G401 (cell line): Measurements from ENCODE around the gene MPP2. TPM values are rescaled to one million over a fixed set of nuclear protein-coding genes. Genes with fewer than 3 reads are reported as not detected.
"Not testable (repeated sequence)": the region's sequence is repeated elsewhere in the genome, so short reads cannot be mapped to it uniquely, and the experiment has no call there.

ENCODE experiments used
- DNase-seq: peaks from one replicate; pipeline ENCODE4 v3.0.0-alpha.2; 2015; ENCODE audit warnings: low spot score
- in situ Hi-C: cut with HindIII; loops from 2 replicates; pipeline ENCODE4 v1.10.0; 2016; ENCODE audit warnings: low sequenced_read_pairs, mixed read lengths
- total RNA-seq: library from RNA; depleted of rRNA; stranded (reverse); fragments of >200 nt; shearing (Covaris generic); gene quantifications from 2 replicates; pipeline ENCODE4 v1.2.3, GENCODE V29; 2014; rRNA removed

MPP2 gene, protein sequence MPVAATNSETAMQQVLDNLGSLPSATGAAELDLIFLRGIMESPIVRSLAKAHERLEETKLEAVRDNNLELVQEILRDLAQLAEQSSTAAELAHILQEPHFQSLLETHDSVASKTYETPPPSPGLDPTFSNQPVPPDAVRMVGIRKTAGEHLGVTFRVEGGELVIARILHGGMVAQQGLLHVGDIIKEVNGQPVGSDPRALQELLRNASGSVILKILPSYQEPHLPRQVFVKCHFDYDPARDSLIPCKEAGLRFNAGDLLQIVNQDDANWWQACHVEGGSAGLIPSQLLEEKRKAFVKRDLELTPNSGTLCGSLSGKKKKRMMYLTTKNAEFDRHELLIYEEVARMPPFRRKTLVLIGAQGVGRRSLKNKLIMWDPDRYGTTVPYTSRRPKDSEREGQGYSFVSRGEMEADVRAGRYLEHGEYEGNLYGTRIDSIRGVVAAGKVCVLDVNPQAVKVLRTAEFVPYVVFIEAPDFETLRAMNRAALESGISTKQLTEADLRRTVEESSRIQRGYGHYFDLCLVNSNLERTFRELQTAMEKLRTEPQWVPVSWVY
- total RNA-seq = 58.8 and 82.5 TPM in 2 replicates

DNA sequence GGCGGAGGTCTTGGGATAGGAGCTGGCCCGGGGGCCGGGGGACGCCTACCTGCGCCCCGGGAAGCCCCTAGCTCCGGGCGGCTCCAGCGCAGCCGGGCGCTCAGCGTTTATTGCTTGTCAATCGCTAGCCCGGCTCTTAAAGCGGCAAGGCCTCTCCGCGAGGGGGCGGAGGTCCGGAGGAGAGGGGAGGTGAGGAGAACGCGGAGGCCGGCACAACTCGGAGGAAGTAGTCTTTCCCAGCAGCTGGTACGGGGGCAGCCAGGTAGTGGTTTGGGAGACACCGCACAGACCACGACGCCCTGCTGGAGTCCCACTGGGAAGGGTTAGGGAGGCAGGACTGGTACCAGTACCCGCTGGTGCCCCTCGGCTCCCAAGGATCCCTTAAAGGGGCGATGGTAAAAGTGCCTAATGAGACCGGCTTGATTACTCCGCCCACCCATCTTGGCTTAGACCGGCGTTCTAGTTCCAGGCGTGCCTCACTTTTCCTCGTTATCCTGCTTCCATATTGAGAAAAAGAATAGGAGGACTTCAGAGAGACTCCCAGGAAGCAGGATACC is at the start of gene MPP2:
Gene MPP2, minus strand, starts transcription at position 112 of the 557 bp plus-strand sequence. CDS start 3,076 bp downstream, outside the sequence.
- in situ Hi-C loops = no loop called here
- DNase-seq = peak; percentile 89

GRCh38 chr17:43956222-43956621 is 48.9 kb upstream of the MPP2 start:
- in situ Hi-C loops = no loop called here
- no peak for DNase-seq

DNA sequence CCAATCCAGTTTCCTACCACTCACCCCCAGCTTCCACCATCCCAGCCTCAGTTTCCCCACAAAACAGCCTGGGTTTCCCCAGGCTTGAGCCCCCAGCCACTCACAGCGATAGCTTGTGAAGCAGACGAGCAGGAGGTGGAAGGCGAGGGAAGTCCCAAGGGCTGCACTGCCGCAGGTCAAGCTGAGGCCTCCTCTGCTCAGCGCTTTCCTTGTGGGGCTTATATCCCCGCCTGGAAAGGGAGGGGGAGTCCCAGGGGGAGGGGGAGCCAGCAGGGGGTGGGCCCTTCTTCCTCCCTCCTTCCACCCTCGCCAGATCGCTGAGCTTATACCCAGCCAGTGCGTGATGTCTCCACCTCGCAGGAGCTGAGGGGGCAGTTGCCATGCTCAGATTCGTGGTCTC is 46.4 kb upstream of the MPP2 start, which contains the start of gene PYY:
Gene PYY, minus strand, starts transcription at position 195 of the 400 bp plus-strand sequence. CDS start 457 bp downstream, outside the sequence.
- in situ Hi-C loops = no loop called here
- DNase-seq = no peak

GRCh38 chr17:43952724-43953666 is 45.7 kb upstream of the MPP2 start:
- in situ Hi-C loops = no loop called here
- no peak for DNase-seq

DNA sequence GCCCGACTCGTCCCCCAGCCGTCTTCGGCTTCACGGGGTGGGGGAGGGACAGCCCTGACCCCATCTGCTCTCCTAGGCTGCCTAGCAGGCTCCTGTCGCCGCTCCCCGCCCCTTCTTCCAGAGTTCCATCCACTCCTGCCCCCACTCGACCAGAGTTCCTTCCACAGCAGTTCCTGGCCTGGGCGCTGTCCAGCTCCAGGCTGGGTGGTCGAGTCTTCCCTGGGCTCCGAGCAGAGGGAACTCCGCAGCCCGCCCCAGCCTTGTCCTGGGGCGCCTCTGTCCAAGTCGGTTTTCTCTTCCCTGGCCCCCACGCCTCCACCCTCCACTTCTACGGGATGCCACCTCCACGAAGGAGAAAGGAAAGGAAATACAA is 45.0 kb upstream of the MPP2 start:
- in situ Hi-C loops = no loop called here
- no peak for DNase-seq

DNA sequence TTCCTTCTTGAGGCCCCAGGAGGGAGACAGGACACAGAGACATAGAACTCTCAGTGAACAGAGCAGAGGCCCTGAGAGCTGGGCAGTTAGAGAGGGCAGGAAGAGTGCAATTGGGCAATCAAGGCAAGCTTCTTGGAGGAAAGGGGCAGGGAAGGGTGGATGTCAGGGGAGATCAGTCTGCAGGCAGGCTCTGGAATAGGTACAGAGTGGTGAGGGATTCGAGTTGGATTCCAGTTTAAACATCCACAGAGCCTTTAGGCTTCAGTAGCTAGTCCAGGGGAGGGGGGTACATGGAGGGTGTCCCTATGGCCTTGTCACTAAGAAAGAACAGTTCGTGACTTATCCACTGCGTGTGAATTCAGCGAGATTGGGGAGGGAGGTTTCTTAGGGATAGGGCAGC is 44.4 kb upstream of the MPP2 start:
- DNase-seq = no peak
- in situ Hi-C loops = no loop called here

GRCh38 chr17:43950554-43950953 is 43.2 kb upstream of the MPP2 start:
- DNase-seq = no peak
- in situ Hi-C loops = no loop called here

DNA sequence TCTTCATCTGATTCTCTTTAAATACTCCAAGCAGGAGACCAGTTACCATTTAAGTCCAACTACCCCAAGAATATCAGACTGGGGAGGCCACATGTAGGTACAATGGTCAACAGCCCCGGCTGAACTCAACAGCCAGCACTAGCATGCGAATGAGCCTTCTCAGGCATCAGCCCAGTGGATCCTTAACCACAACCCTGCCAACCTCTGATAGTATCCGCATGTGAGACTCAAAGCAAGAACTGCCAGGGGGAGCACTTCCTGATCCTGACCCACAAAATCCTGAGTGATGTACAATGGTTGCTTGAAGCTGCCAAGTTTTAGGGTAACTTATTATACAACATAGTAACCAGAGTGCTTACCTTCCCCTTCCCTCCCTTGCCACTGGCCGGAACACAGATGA is 42.4 kb upstream of the MPP2 start:
- in situ Hi-C loops = no loop called here
- no peak for DNase-seq

- no peak for DNase-seq
- in situ Hi-C loops = no loop called here
Observed at GRCh38 chr17:43946781-43947180, 39.4 kb upstream of the MPP2 start.

DNA sequence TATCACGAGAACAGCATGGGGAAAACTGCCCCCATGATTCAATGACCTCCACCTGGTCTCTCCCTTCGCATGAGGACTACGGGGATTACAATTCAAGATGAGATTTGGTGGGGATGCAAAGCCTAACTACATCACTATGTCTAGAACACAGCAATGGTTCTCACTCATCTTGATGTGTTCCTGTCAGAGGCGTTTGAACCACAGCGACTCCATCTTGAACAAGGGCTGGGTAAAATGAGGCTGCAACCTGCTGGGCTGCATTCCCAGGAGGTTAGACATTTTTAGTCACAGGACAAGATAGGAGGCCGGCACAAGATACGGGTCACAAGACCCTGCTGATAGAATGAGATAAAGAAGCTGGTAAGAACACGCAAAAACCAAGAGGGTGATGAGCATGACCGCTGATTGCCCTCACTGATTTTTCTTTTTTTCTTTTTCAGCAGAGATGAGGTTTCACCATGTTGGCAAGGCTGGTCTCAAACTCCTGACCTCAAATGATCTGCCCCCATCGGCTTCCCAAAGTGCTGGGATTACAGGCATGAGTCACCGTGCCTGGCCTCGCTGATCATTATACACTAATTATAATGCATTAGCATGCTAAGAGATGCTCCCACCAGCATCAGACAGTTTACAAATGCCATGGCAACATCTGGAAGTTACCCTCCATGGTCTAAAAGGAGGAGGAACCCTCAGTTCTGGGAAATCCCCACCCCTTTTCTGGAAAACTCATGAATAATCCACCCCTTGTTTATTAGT is 37.9 kb upstream of the MPP2 start:
- in situ Hi-C loops = no loop called here
- DNase-seq = no peak

DNA sequence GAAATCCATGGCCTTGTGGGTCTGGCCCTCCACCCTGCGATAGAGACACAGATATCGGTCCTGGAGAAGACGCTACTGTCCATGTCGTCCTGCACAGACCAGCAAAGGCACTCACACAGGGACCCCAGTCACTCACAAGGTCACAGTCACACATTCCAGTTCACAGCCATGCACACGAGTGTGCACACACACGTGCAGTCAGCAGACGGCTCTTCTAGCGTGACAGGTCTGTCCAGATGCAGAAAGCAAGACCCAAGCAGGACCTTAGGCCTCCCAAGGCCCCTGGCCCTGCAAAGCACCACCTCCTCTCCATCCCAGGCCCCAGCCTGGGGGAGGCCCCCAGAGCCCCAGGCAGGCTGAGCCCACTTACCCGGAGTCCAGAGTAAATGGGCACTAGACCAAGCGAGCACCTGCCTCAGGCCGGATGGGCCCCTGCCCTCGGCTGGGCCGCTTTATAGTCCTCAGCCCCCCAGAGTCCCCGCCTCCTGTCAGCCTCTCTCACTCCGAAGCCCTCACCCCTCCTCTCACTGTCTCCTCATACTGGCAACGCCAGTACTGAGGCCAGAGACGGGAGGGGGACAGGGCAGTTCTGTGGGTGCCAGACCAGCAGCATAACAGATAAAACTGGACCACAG is 34.8 kb upstream of the MPP2 start, which contains the start of gene PPY:
Gene PPY, minus strand, starts transcription at position 426 of the 635 bp plus-strand sequence. CDS start 822 bp downstream, outside the sequence.
- DNase-seq = no peak
- in situ Hi-C loops = no loop called here

DNA sequence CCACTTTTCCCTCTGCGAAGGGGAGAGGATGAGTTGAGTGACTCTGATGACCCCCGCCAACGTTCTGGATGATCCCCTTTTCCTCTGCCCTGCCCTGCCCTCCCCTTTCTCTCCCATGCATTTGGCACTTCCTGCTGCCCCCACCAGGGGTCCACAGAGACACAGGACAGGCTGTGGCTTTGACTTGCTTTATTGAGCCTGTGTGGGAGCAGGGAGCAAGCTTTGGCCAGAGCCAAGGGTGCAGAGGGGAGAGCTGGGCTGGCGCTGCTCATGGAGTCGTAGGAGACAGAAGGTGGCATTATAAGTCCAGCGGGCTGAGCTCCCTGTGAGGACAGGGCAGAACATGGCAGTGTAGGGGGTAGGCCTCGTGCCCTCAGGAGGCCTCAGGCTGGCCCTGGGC is 33.3 kb upstream of the MPP2 start:
- in situ Hi-C loops = no loop called here

DNA sequence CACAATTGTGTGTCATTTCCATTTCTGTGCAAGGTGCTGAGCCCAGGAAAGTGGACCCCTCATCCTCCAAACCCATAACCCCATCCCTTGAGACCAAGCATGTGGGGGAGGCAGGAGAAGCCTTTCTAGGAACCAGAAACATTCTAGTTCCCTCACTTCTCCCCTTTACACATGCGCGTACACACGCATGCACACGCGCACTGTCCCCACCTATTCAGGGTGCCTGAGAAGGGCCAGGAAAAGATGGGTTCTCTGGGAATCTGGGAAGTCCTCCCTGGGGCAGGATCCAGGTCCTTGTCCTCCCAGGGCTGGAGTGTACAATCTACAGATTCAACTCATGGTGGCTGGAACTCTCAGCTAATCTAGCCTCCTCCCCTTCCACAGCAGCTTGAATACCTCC is 32.5 kb upstream of the MPP2 start:
- no peak for DNase-seq
- in situ Hi-C loops = no loop called here

More for the DNA sequence above, 33.3 kb upstream of the MPP2 start:
- peak; percentile 9 for DNase-seq

- DNase-seq, in situ Hi-C loops: not testable (repeated sequence)
Observed at GRCh38 chr17:43939452-43939851, 32.1 kb upstream of the MPP2 start.

DNA sequence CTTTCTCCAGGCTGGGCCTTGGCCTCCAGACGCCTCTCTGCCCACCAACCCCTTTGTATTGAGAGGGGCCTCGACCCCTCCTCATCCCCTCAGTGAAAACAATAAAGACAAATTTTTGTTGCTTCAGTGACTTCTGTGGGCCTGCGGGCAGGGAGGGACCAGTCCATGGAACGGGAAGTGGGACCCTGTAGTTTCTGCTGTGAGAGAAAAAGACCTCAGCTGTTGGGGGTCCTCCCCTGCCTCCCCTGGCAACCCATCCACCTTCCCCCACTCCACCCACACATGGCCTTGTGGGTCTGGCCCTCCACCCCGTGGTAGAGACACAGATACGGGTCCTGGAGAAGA is 31.5 kb upstream of the MPP2 start:
- in situ Hi-C loops = no loop called here
- DNase-seq = no peak

- in situ Hi-C loops = no loop called here
- no peak for DNase-seq
Observed at GRCh38 chr17:43936434-43936833, 29.1 kb upstream of the MPP2 start.

DNA sequence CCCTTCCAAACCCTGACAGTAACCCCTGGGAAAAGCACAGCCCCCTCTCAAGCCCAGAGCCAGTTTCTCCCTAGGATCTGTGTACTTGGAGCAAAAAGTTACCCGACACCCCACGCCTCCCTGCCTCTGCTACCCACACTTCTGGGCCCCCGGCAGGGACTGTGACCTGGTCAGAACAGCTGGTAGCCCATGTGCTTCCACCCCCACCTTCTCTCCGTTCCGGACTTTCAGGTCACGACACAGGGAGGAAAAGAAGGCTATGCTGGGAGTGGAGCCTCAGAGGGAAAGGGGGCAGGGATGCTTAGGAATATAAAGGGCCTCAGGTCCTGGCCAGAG is 28.6 kb upstream of the MPP2 start:
- in situ Hi-C loops = no loop called here
- no peak for DNase-seq

- in situ Hi-C loops = no loop called here
- no peak for DNase-seq
Observed at GRCh38 chr17:43935204-43935925, 28.0 kb upstream of the MPP2 start.
